Muscle of back (tissue), 11 donors: Measurements from ENCODE around the gene SYNGR1. TPM values are rescaled to one million over a fixed set of nuclear protein-coding genes. Genes with fewer than 3 reads are reported as not detected.
"Not testable (repeated sequence)": the region's sequence is repeated elsewhere in the genome, so short reads cannot be mapped to it uniquely, and the experiment has no call there.

ENCODE experiments used
- DNase-seq, 3 donors: peaks; one replicate each; pipeline versions ENCODE4 v3.0.0 to v3.0.0-alpha.2; 2013
- polyA plus RNA-seq, 10 donors: library from polyadenylated mRNA; unstranded; fragments of 120-200 nt; gene quantifications; one replicate each; pipeline ENCODE4 v1.2.1, GENCODE V29; 2013; ENCODE audit not compliant: insufficient read length in 10 of 10

The SYNGR1 gene
- polyA plus RNA-seq, 10 donors, result 10.4 to 20.2 (median 13.2) TPM

- no peak for DNase-seq
Observed at GRCh38 chr22:39395936-39396796, 46.4 kb downstream of the SYNGR1 start.

GRCh38 chr22:39396797-39397195, 47.0 kb downstream of the SYNGR1 start:
- no peak for DNase-seq

DNA sequence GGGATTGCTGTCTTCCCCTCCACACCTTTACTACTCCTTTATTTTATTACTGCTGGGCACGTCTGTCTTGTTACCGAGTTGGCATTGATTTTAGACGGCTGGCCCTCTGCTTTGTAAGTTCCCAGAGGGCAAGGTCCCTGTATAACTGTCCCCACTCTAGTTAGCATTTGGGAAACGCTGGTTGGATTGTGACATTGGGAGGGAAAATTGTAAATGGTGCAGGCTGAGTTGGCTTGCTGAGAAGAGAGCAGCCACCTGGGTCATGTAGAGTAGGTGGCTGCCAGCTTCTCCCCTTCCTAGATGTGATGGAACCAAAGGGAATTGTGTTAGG, 51.5 kb downstream of the SYNGR1 start:
- no peak for DNase-seq

GRCh38 chr22:39405346-39406085, 55.7 kb downstream of the SYNGR1 start:
- DNase-seq, result peak in 2 of 3 donors; percentile 55 to 82

GRCh38 chr22:39408173-39408572, 58.4 kb downstream of the SYNGR1 start:
- DNase-seq, result no peak

- DNase-seq, result no peak
Observed at GRCh38 chr22:39408807-39409206, 59.0 kb downstream of the SYNGR1 start.

DNA sequence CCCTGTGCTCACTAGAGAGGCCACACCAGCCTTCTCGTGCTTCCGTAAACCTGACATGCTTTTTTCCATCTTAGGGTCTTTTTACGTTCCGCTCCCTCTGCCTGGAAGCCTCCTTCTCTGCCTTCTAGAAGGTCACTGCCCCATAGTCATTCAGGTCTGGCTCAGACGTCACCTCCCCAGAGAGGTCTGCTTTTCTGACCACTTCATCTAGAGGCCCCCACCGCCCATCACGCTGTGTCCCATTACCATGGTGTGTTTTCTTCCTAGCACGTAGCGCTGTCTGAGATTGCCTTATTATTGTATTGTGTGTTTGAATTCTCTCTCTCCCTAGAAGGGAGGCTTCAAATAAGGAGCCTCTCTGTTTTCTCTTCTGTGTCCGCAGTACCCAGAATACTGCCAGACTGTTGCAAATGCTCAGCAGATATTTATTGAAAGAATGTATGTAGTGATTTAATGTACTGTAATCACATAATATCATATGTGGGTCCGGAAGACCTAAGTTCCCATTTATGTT, 59.8 kb downstream of the SYNGR1 start:
- DNase-seq, result no peak

GRCh38 chr22:39410264-39410663, 60.5 kb downstream of the SYNGR1 start:
- DNase-seq, result no peak

DNA sequence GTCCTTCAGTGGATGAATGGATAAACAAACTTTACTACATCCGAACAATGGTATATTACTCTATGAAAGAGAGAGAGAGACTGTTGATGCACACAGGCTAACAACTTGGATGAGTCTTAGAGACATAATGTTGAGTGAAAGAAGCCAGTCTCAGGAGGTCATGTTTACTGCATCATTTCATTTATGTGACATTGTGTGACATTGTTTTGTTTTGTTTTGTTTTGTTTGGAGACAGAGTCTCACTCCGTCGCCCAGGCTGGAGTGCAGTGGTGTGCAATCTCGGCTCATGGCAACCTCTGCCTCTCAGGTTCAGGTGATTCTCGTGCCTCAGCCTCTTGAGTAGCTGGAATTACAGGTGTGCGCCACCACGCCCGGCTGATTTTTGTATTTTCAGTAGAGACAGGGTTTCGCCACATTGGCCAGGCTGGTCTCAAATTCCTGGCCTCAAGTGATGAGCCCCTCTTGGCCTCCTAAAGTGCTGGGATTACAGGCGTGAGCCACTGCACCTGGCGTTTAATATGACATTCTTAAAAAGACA, 62.1 kb downstream of the SYNGR1 start:
- not testable (repeated sequence) for DNase-seq

DNA sequence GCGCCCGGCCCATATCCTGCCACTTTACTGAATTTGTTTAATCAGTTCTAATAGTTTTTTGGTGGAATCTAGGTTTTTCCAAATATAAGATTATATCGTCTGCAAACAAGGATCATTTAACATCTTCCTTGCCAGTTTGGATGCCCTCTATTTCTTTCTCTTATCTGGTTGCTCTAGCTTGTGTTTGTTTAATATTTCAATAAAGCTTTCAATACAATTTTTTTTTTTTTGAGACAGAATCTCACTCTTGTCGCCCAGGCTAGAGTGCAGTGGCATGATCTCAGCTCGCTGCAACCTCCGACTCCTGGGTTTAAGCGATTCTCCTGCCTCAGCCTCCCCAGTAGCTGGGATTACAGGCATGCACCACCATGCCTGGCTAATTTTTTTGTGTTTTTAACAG, 63.4 kb downstream of the SYNGR1 start:
- not testable (repeated sequence) for DNase-seq

- no peak for DNase-seq
Observed at GRCh38 chr22:39414377-39414776, 64.6 kb downstream of the SYNGR1 start.

GRCh38 chr22:39414886-39415285, 65.1 kb downstream of the SYNGR1 start:
- no peak for DNase-seq

DNA sequence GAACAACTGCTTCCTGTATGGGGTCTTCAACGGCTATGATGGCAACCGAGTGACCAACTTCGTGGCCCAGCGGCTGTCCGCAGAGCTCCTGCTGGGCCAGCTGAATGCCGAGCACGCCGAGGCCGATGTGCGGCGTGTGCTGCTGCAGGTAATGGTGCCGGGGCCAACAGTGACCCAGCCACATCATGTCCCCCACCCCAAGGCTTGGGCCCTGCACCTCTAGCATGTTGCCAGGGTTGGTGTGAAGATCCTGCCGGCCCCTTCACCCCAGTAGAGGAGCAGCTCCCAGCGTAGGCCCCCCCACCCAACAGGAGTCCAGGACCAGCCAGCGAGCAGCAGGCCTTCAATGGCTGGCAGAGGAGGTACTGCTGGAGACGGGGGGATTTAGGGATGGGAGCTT, 65.7 kb downstream of the SYNGR1 start:
- DNase-seq, result no peak

DNA sequence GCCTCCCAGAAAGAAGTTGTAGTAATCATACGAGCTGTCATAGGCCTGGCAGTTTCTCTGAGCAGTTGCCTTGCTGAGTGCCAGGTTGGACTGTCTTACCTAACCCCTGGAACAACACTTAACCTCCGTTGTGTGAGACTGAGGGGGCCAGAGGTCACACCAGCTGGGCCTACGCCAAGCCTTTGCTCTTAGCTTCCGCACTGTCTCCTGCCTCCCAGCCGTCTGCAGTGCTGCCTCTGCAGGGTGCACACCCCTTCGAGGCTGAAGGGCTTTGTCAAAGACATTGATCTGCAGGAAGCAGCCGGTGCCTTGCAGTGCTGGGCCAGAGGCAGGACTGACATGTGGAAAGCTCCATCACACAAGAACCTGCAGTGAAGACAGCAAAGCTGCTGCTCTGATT, 66.5 kb downstream of the SYNGR1 start:
- no peak for DNase-seq

- no peak for DNase-seq
Observed at GRCh38 chr22:39417641-39418040, 67.8 kb downstream of the SYNGR1 start.

DNA sequence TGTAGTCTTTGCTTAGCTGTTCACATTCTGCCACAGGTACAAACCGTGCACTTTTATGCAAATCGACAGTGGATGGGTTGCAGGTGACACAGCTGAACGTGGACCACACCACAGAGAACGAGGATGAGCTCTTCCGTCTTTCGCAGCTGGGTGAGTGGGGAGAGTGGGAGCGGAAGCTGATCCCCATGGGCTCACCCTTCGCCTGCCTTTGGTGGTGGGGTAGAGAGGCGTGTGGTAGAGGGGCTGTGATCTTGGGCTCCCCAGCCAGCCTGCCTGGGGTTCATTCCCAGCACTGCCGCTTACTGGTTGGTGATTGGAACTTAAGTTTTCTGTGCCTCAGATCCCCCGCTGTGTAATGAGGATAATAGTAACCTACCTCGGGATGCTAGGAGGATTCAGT, 68.9 kb downstream of the SYNGR1 start:
- no peak for DNase-seq

GRCh38 chr22:39419096-39419495, 69.3 kb downstream of the SYNGR1 start:
- DNase-seq, result no peak

DNA sequence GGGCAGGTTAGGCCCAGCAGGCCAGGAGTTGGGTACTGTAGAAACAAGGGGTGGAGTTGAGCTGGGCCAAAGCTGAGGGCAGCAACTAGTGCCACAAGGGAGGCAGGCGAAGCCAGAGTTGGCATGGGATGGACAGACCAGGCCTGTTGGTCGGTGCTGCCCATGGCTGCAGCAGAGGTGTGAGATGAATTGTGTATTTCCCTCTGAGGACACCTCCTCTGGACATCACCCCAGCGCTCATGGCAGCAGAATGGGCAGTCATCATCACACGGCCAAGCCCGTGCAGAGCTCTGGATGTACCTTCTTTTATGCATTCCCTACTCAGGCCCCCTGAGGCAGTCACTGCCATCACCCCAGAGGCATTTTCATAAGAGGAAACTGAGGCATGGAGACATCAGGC, 70.1 kb downstream of the SYNGR1 start:
- DNase-seq, result no peak

GRCh38 chr22:39421691-39422090, 71.9 kb downstream of the SYNGR1 start:
- no peak for DNase-seq

DNA sequence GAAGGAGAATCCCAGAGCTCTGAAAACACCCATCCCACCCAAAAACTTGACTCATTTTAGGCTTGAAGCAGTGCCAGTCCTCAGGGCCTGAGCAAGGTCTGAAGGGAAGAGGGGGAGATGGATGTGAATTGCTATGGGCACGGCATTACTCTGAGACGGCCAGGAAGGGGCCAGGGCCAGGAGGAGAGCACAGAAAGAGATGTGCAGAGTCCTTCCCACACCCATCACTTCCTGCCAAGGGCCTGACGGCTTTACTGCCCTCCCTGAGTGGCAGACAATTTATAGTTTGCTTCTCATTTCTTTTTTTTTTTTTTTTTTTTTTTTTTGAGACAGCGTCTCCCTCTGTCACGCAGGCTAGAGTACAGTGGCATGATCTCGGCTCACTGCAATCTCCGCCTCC, 72.3 kb downstream of the SYNGR1 start:
- DNase-seq, result no peak

DNA sequence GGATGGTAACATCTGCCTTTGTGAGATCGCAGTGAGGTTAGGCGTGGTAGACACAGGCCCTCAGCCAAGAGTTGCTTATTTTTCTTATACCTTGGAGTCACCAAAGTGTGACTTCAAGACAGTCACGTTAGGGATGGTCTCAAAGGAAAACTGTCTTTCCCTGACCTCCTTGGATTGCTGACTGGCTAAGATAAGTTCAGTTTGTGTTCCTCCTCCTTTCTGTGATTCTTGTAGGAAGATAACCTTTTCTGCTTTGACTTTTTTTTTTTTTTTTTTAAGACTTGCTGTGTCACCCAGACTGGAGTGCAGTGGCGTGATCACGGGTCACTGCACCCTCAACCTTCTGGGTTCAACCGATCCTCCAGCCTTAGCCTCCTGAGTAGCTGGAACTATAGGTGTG, 72.9 kb downstream of the SYNGR1 start:
- no peak for DNase-seq

- no peak for DNase-seq
Observed at GRCh38 chr22:39423976-39424375, 74.2 kb downstream of the SYNGR1 start.
